ENCODE data around the gene POGZ. TPM values are rescaled to one million over a fixed set of nuclear protein-coding genes. Genes with fewer than 3 reads are reported as not detected.
A peak's percentile ranks its signal among the peaks of the same experiment; 100 is the strongest.

POGZ gene
- total RNA-seq, 1 experiment from 2014 or later = 80.6 TPM

DNA sequence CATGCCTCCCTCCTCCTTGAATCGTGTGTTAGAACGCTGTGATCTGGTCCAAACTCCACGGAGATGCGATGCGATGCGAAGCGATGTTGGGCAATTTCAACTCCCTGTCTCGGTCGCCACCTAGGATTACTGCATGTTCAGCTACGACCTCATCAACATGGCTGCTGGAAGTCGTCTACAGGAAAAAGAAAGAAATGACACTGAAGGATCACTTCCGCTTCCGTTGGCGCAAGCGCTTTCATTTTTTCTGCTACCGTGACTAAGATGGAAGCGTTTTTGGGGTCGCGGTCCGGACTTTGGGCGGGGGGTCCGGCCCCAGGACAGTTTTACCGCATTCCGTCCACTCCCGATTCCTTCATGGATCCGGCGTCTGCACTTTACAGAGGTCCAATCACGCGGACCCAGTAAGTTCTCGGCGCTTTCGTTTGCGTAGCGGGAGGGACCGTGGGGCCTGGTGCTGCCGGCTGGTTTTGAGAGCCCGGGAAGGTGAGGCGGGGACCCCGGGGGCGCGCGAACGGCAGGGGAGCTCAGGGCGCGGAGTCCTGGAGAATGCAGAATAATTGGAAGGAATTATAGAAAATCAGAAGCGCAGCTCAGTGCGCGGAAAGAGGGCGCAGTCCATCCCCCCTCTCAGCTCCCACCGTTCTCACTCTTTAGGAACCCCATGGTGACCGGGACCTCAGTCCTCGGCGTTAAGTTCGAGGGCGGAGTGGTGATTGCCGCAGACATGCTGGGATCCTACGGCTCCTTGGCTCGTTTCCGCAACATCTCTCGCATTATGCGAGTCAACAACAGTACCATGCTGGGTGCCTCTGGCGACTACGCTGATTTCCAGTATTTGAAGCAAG, 59.7 kb downstream of the POGZ start, which contains the start of gene PSMB4:
TSS of gene PSMB4 (plus strand) at position 250 of the 848 bp plus-strand sequence. CDS start at position 265, 15 bp downstream.
- intact Hi-C loops (cut with micrococcal nuclease) = loop anchor here (2.0 to 5.0 kb wide), 2 partner anchors 99 to 202 kb away; partner anchors contain the start of gene PIP5K1A
- Histone ChIP-seq H3K79me2 (ENCODE audit: insufficient read depth, low read length) (peaks cover 27% of the 10 kb centered on the region), H3K27ac (ENCODE audit: low read depth, low read length) (peak within 1 kb of the TSS; percentile 81), H3K9me3 (ENCODE audit: control insufficient read depth in 1 of 2, insufficient read depth in 1 of 2, low read depth in 1 of 2, low read length in 2 of 2) (no peaks in the 10 kb centered on the region), H3K27me3 (ENCODE audit: insufficient read depth, low read length) (no peaks in the 10 kb centered on the region), H3K4me3 (replicated peaks in 1 of 2; ENCODE audit: low read depth in 1 of 2, low read length in 2 of 2) (peak within 1 kb of the TSS; percentile 86 to 98), H3K9ac (ENCODE audit: low read length) (peak within 1 kb of the TSS; percentile 96), H3K9me2 (ENCODE audit: insufficient read depth) (no peaks in the 10 kb centered on the region), H3K36me3 (ENCODE audit: control insufficient read depth in 1 of 2, insufficient read depth in 2 of 2, low read length in 2 of 2) (peaks cover 21 to 28% of the 10 kb centered on the region in 2 experiments), H3K4me1 (ENCODE audit: control insufficient read depth in 1 of 2, insufficient read depth in 2 of 2, low read length in 2 of 2) (peaks cover 4 to 26% of the 10 kb centered on the region in 2 experiments; a peak in 3 of 4 replicates), H2AFZ (ENCODE audit: low read depth, low read length, poor library complexity, severe bottlenecking) (no peak within 1 kb of the TSS), H3K4me2 (ENCODE audit: low read length) (peak within 1 kb of the TSS; percentile 82), H4K20me1 (ENCODE audit: insufficient read depth) (no peaks in the 10 kb centered on the region)
- CTCF ChIA-PET = interaction anchor here (1.1 to 1.6 kb wide), 3 partner anchors 59 to 431 kb away, joined by 3 to 5 read pairs (median 3); no protein-coding TSS in a partner anchor
- RAD21 ChIA-PET (ENCODE audit: low non-redundant PET in 1 of 2, low total read pairs in 2 of 2, uncharacterized antibody in 2 of 2, unreplicated experiment in 2 of 2) = no interaction called here
- peak; percentile 79 for ATAC-seq
- peak; percentile 86 for DNase-seq (ENCODE audit: low read depth, low spot score)
- no TSS peak for BruUV-seq (replicated peaks)
- POLR2A ChIA-PET = interaction anchor here (0.7 to 2.1 kb wide), 3 partner anchors 14 to 99 kb away, joined by 4 to 6 read pairs (median 5); no protein-coding TSS in a partner anchor
- TF ChIP-seq CEBPB (IDR thresholded peaks at IDR 0.05; ENCODE audit: low read depth) (peak; percentile 68), CBX3 (IDR thresholded peaks at IDR 0.05; ENCODE audit: low read depth) (no peak), ZFX (IDR thresholded peaks at IDR 0.05) (peak; percentile 92), REST (IDR thresholded peaks at IDR 0.05; ENCODE audit: low read depth) (no peak), ELF1 (IDR thresholded peaks at IDR 0.05; ENCODE audit: borderline replicate concordance, low read depth) (no peak; the same call in 1 of the 2 replicates), POLR2AphosphoS5 (IDR thresholded peaks at IDR 0.05; ENCODE audit: low read depth, low read length) (peak; percentile 97), SRF (IDR thresholded peaks at IDR 0.05; ENCODE audit: low read depth) (no peak), EZH2phosphoT487 (IDR thresholded peaks at IDR 0.05; ENCODE audit: borderline replicate concordance) (no peak), RAD21 (IDR thresholded peaks at IDR 0.05; ENCODE audit: low read depth) (peak; percentile 32; the same call in 1 of the 2 replicates), YY1 (IDR thresholded peaks at IDR 0.05; ENCODE audit: extremely low read depth, insufficient replicate concordance, low read depth, low read length) (peak; percentile 99), EZH2 (IDR thresholded peaks at IDR 0.05) (no peak), JUND (IDR thresholded peaks at IDR 0.05) (no peak), ATF3 (IDR thresholded peaks at IDR 0.05) (no peak), FOSL1 (IDR thresholded peaks at IDR 0.05; ENCODE audit: low read depth) (no peak), SIN3A (IDR thresholded peaks at IDR 0.05; ENCODE audit: low read depth) (no peak; the same call in 1 of the 2 replicates), EGR1 (IDR thresholded peaks at IDR 0.05; ENCODE audit: low read depth) (no peak), POLR2A (IDR thresholded peaks at IDR 0.05; ENCODE audit: borderline replicate concordance, extremely low read depth, insufficient read depth, insufficient read length) (peak; percentile 77), SP1 (IDR thresholded peaks at IDR 0.05; ENCODE audit: low read depth) (no peak)
- TF ChIP-seq, protein P1, sequence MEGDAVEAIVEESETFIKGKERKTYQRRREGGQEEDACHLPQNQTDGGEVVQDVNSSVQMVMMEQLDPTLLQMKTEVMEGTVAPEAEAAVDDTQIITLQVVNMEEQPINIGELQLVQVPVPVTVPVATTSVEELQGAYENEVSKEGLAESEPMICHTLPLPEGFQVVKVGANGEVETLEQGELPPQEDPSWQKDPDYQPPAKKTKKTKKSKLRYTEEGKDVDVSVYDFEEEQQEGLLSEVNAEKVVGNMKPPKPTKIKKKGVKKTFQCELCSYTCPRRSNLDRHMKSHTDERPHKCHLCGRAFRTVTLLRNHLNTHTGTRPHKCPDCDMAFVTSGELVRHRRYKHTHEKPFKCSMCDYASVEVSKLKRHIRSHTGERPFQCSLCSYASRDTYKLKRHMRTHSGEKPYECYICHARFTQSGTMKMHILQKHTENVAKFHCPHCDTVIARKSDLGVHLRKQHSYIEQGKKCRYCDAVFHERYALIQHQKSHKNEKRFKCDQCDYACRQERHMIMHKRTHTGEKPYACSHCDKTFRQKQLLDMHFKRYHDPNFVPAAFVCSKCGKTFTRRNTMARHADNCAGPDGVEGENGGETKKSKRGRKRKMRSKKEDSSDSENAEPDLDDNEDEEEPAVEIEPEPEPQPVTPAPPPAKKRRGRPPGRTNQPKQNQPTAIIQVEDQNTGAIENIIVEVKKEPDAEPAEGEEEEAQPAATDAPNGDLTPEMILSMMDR (IDR thresholded peaks at IDR 0.05 in 2 of 3, conservative IDR thresholded peaks at IDR 0.05 in 1 of 3; ENCODE audit: borderline replicate concordance in 1 of 3, insufficient read depth in 1 of 3, low read depth in 2 of 3, low read length in 2 of 3) = 0 out of 6 replicates have a peak, but pooled peaks of 1 of the 3 experiments have one; percentile 5
- TF ChIP-seq, protein P2, sequence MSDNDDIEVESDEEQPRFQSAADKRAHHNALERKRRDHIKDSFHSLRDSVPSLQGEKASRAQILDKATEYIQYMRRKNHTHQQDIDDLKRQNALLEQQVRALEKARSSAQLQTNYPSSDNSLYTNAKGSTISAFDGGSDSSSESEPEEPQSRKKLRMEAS (IDR thresholded peaks at IDR 0.05) = peak; percentile 79

Measured in HCT116 (cell line).